Measurements from ENCODE around the gene SRP19.
"Not testable (repeated sequence)": the region's sequence is repeated elsewhere in the genome, so short reads cannot be mapped to it uniquely, and the experiment has no call there.

Gene SRP19

DNA sequence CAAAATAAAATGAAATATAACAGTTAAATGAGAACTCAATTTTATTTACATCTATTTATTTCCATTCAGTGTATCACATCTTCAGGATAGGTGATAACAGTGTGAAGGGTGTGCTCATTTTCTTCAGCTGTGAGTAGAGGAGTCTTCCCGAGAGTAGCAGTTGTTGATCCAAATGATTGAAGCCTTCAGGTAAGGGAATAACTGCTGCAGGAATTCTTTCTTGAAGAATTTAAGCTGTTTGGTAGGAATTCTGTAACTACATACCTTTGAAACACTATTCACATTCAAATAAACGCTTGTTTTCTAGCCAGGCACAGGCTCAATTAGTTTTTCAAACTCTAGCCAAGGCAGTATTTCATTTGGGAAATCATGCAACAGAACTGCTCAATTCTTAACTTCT lies 15.3 kb downstream of the SRP19 start:
- DNase-seq = no peak

DNA sequence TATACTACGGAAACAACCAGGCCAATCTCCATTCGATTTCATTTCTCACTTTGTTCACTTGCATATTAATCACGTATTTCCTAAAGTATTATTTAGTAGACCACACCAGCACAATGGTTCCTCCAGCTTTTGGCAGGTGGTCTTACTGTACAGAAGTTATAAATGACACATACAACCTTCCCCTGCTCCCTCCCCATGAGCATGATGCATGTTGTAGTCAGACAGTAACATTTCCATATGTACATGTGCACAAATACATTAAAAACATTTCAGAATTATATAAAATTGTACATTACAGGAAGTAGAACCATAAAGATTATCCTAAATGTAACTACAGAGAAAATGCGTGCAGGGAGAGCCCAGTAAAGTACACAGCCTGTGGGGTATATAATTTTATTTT lies 17.0 kb downstream of the SRP19 start:
- no peak for DNase-seq

DNA sequence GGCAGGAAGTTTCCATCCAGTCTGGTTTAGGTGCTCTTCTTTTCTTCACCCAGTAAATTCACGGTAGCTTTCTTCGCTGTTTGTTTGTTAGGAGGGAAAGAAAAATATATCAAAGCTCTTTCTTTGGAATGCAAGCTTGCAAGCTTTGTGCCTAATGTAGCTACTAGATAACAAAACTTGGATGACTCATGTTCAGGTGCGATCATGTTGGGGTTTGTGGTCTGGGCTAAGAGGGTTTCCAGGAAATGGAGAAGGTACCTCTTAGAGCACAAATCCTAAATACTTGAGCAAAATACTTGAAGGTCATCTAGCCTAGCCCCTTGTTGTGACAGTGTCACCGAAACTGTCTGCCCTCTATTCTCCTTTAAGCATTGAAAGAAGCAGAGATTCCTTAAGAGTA lies 17.7 kb downstream of the SRP19 start:
- no peak for DNase-seq

DNA sequence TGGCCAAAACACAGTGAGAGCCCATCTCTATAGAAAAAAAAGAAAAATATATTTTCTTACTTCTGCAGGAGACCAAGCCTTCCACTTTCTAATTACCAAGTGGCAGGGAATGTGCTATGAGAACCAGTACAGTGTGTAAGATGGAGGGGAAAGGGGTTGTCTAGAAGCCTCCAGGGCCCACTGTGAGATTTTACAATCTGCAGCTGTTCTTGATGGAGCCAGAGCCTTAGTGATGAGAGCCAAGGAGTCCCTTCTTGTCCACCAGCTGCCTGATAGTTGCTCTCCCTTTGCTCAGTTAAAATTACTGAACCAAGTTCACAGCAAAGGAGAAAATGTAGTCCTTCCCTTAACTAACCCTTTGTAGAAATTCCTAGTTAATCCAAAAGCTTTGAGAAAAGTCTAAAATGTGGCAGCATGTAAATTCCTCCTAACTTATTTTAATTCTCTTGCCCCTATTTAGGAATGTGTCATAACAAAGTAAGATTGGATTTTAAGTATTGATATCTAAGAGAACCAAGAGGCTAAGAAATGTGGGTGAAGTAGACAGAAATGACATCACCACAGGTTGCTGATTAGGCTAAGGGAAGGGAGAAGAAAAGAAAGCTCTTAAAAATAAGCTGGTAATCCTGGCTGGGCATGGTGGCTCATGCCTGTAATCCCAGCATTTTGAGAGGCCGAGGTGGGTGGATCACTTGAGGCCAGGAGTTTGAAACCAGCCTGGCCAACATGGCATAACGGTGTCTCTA lies 19.3 kb downstream of the SRP19 start:
- DNase-seq = no peak

DNA sequence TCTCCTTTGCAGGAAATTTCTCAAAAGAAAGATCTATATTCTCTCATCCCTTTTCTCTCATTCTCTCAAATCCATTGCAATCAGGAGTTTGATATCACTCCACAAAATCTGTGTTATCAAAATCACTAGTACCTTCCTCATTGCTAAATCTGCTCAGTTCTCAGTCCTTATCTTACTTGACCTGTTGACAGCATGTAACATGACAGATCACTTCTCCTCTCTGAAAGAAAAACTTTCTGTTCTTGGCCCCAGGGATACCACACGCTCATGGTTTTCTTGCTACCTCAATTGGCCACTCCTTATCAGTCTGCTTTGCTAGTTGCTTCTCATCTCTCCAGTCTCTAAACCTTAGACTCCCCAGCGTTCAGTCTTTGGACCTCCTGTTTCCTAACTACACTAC lies 22.1 kb downstream of the SRP19 start:
- no peak for DNase-seq

DNA sequence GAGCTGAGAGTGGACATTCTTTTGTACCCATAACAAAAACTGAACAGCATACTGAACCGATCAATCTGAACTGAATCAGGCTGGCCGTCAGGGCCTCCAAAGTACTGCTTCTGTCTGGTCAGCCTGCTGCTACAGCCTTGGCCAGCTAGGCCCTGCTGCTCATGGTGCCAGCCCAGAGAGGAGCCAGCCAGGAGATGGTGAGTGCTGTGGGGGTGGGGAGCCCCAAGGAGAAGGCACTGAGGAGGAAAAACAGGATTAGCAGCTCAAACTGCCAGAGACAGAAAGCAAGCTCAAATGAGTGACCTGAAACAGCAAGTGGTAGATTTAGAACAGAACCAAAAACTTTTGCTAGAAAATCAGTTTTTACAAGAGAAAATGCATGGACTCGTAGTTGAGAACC lies 23.9 kb downstream of the SRP19 start:
- no peak for DNase-seq

DNA sequence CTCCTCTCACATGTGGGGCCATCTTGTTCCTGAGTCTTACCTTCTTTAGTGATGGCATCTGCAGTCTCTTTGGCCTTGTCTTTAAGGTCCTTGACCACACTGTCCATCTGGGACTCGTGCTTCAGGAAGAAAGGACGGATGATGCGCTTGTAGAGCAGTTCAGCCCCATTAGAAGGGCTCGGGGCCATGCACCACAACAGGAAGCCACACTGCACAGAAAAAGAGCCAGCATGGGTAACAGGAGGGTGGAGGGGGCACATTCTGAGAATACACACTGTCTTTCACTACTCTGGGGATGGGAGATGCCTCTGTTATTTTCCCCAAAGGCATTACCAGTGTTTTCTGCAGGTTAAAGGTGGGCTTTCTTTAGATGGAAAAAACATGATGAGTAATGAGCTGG lies 25.9 kb downstream of the SRP19 start:
- DNase-seq = no peak

DNA sequence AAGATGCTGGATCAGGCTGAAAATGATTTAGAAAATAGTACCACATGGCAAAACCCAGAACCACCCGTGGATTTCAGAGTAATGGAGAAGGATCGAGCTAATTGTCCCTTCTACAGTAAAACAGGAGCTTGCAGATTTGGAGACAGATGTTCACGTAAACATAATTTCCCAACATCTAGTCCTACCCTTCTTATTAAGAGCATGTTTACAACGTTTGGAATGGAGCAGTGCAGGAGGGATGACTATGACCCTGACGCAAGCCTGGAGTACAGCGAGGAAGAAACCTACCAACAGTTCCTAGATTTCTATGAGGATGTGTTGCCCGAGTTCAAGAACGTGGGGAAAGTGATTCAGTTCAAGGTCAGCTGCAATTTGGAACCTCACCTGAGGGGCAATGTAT lies 31.0 kb downstream of the SRP19 start:
- not testable (repeated sequence) for DNase-seq

DNA sequence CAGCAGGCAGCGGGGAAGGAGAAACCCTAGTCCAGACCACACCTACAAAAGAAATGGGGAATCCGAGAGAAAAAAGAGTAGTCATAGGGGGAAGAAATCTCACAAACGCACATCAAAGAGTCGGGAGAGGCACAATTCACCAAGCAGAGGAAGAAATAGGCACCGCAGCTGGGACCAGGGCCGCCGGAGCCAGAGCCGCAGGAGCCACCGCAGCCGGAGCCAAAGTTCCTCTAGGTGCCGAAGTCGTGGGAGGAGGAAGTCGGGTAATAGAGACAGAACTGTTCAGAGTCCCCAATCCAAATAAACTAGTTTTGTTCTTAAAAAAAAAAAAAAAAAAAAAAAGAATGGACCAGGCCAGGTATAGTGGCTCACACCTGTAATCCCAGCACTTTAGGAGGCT lies 31.7 kb downstream of the SRP19 start:
- no peak for DNase-seq

DNA sequence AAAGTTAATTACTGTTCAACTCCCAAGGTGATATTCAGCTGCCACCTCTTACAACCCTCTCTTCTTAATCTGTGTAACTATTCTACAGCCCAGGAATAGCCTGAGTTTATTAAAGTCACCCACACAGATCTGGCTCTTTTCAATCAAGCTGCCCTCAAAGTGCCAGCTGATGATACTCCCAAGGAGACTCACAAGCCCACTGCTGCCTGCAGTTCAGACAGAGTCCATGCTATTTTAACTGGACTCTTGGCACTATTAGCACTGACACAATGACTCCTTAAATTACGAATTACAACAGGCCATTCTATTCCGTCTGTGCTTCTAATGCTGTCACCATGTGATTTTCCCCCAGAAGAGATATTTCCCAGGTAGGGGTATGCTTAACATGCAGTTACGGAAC lies 34.6 kb downstream of the SRP19 start:
- DNase-seq = no peak

DNA sequence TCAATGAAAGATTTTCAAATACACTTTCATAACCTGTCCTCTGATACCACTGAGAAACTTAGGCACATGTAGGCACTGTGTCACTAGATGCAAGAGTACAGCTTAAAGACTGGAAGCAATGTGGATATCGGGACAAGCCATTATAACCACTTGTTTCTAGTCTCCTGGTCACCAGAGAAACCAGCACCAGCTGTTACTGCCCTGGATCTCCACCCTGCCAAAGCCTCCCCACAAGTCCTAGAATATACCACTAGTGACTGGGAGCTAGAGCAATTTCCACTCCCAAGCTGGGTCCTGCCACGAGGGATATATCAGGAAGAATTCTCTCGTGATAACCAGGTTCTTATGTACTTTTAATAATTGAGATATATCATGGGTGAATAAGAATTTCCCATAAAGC lies 41.5 kb downstream of the SRP19 start:
- DNase-seq = no peak

DNA sequence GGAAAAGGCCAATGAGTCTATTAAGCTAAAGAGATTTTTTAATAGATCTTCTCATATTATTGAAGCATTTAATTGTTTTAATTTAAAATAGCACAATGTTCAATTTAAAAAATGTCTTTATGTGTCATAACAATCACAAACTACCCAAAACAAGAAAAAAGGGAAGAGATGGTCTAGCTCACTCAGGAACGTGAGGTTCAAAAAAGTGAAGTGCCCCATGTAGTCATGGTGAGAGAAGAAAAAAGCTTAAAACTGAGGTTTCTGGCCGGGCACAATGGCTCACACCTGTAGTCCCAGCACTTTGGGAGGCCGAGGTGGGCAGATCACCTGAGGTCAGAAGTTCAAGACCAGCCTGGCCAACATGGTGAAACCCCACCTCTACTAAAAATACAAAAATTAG lies 43.9 kb downstream of the SRP19 start:
- not testable (repeated sequence) for DNase-seq

DNA sequence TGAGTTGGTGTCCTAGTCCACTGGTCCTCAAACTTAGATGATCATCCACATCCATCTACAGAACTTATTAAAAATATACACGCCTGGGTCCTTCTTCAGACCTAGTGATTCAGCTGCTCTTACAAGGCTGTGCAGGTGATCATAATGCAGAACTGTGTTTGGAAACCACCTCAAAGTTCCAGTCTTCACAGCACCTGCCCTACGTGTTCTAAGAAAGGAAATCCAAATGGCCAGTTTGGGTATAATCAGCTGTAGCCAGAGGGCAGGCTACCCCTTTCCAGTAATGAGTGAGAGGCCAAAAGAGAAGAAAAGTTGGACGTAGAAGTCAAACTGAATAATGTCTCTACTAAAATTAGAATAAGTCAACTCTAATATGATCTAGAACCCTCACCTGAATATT lies 45.5 kb downstream of the SRP19 start:
- DNase-seq = no peak

DNA sequence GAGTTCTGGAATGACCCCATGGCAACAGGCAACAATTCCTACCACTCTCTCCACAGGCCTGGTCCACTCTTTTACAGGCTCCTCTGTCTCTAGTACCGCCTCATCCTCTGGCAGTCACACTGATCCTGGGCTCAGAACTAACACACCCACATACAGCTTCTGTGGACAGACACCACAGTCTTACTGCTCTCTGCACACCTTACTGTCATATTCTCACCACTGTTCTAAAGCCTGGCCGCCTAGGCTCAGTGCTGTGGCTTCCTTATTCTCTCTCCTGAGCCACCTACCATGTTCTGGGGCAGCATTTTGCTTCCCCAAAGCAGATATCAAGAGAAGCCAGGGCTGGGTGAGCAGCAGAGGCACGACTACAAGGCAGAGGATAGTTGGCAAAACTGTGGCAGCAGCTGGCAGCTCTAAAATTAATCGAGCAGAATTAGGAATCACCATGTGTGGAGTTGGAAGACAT lies 46.1 kb downstream of the SRP19 start:
- no peak for DNase-seq

DNA sequence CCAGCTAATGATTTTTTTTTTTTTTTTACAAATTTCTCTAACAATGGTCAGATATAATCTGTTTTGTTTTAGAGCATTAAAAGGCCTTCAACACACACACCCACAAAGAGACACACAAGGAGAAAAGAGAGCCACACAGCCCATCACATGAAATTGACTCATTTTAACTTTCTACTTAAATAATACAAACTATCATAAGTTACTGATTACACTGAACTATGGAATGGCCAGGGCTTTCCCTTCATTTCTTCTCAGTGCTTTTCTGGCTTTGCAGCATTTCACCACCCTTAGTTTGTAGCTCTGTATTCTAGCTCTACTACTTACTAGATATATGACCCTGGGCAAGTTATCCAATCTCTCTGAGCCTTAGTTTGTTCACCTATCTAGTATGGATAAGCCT lies 47.8 kb downstream of the SRP19 start:
- no peak for DNase-seq

DNA sequence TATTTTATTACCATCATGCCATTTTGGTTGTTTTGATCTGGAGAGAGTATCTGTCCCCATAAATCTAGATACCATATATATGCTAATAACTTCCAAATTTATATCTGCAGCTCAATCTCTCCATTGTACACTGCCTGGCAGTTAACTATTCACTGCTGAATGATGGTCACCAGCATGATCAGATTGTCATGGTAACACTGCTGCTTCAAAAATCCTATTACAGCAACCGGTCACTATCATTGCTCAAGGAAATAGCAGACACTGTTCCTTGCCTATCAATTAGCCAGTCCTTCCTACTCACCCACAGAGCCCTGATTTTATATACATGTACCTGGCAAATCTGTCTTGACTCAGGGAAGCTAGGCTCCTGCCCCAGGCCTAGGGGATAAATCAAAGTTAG lies 49.4 kb downstream of the SRP19 start:
- no peak for DNase-seq

DNA sequence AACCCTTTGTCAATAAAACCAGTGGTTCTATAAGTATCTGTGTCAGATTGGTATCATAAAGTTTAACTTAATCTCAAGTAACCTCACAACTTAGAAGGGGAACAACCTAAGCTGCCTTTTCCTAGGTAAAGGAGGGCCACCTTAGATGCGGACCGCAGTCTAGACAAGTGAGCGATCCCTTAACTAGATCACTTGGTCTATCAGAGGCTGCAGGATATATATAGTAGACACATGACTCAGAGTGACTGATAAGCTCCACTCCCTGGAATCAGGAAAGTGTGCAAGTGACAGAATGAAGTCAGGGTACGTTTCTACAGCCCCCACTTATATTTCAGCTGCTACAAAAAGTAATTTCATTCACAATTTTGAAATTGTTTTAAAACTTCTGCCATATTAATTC lies 53.5 kb downstream of the SRP19 start:
- DNase-seq = no peak

DNA sequence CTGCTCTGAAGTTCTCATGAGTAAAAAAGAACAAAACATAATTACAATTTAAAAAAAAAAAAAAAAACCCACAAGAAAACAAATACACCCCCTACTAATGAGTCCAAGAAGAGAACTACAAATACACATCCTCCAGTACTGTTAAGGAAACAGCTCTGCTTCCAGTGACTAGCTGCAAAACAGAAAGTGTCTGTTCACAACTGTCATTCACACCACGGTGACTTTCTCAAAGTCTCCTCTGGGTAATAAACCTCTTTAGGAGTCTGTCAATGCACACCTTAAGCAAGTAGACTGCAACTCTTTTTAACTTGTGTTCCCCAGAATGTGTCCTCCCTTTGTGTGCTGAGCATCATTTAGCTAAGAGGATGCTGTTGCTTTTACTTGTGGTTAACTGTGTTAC lies 54.7 kb downstream of the SRP19 start:
- no peak for DNase-seq

DNA sequence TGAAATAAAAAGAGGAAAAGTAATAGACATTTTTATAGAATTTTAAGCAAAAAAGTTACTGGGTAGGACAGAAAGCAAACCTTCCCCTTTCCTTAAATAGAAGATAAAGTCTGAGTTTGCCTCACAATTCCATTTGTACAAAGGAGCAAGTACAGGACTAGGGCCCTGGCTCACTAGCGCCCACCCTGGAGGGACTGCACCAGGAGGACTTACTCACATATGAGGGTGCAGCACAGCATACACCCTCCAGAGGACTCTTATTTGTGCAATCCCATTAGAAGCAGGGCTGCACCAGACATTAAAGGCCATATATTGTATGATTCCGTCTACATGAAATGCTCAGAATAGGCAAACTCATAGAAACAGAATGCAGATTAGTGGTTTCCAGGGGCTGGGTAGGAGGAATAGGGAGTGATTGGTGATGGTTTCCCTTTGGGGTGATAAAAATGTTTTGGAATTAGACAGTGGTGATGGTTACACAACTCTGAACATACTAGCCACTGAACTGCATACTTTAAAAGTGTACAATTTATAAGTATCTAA lies 56.4 kb downstream of the SRP19 start:
- no peak for DNase-seq

DNA sequence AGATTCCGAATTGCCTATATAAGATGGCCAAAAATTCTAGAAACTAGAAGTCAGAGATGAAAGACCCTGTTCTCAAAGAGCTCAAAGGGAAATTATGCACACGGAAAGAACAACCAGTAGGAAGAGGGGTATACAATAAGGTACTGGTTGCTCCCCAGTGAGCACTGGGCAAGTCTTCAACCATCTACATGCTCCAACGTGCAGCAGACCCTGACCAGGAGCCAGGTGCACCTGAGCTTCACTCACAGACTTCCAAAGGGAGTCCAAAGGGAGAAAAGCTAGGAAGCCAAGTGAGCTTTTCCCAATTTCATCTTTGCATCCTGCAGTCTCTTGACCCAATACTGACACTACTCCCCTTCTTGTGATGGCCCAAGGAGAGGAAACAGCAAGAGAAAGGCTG lies 57.0 kb downstream of the SRP19 start:
- no peak for DNase-seq

DNA sequence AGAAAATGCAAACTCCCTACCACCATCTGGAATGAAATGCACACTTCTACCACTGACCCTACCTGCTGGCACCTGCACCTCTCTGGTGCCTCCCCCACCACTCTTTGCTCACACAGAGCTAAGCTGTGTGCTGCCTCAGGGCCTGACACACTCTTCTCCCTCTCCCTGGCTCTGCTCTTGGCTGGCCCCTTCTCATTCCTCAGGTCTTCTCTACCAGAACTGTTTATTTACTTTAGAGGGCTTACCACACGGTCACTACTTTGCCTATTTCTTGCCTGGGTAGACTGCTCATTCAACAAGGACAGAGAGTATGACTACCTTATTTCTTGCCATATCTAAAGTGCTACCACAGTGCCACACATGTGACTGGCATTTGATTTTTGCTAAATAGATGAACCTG lies 57.6 kb downstream of the SRP19 start:
- DNase-seq = no peak
